ENCODE measurements around the gene JPH2.

The JPH2 gene

GRCh38 chr20:44065401-44066340 lies 121.3 kb downstream of the JPH2 start:
- DNase-seq: no peak

GRCh38 chr20:44064501-44065400 lies 122.2 kb downstream of the JPH2 start:
- DNase-seq: no peak

Data from hypothalamus (tissue), 51 donors.